T-helper 2 cell treated with Interferon-gamma antibody and Interleukin-4, amounts not matched to agents 100 ng/mL and 5 ng/mL, for 36 hours (primary cell): Measurements from ENCODE around the gene WDR45B. TPM values are rescaled to one million over a fixed set of nuclear protein-coding genes. Genes with fewer than 3 reads are reported as not detected.

Experiments
- intact Hi-C: fragments of 100-400 bp; cut with micrococcal nuclease; formaldehyde crosslinking; loops from one replicate; pipeline ENCODE4 v1.15.1; 2023
- total RNA-seq: library from RNA; stranded (reverse); gene quantifications from 2 replicates; pipeline ENCODE4 v1.2.3, GENCODE V29; 2022

Gene WDR45B
- total RNA-seq, 1 donor from 2014 or later, result 34.0 TPM

GRCh38 chr17:82678265-82678891 is 30.1 kb upstream of the WDR45B start:
- intact Hi-C loops, result no loop called here

GRCh38 chr17:82677353-82677925 is 29.2 kb upstream of the WDR45B start:
- intact Hi-C loops, result no loop called here

- intact Hi-C loops, result no loop called here
These were observed 27.4 kb upstream of the WDR45B start for GRCh38 chr17:82675476-82676245.

GRCh38 chr17:82674656-82675475 is 26.6 kb upstream of the WDR45B start:
- intact Hi-C loops, result no loop called here

- intact Hi-C loops, result no loop called here
These were observed 22.6 kb upstream of the WDR45B start for GRCh38 chr17:82670661-82671450.

- intact Hi-C loops, result no loop called here
These were observed 20.4 kb upstream of the WDR45B start for GRCh38 chr17:82668631-82669099.

- intact Hi-C loops, result no loop called here
These were observed 19.9 kb upstream of the WDR45B start for GRCh38 chr17:82668024-82668630.

- intact Hi-C loops, result no loop called here
These were observed 19.4 kb upstream of the WDR45B start for GRCh38 chr17:82667668-82668000.

- intact Hi-C loops, result no loop called here
These were observed 18.9 kb upstream of the WDR45B start for GRCh38 chr17:82666931-82667667.

GRCh38 chr17:82665891-82666290 is 17.6 kb upstream of the WDR45B start:
- intact Hi-C loops, result no loop called here

GRCh38 chr17:82665217-82665616 is 17.0 kb upstream of the WDR45B start:
- intact Hi-C loops, result no loop called here

GRCh38 chr17:82664701-82665182 is 16.5 kb upstream of the WDR45B start:
- intact Hi-C loops, result no loop called here

GRCh38 chr17:82664276-82664575 is 16.0 kb upstream of the WDR45B start:
- intact Hi-C loops, result no loop called here

GRCh38 chr17:82663381-82664275 is 15.4 kb upstream of the WDR45B start:
- intact Hi-C loops, result no loop called here

- intact Hi-C loops, result no loop called here
These were observed 14.5 kb upstream of the WDR45B start for GRCh38 chr17:82662711-82663261.

- intact Hi-C loops, result no loop called here
These were observed 13.8 kb upstream of the WDR45B start for GRCh38 chr17:82661717-82662683.

- intact Hi-C loops, result no loop called here
These were observed 11.6 kb upstream of the WDR45B start for GRCh38 chr17:82659886-82660285.
